NCI-H524 (cell line): ENCODE data around the gene HOXD9.

Experiments
- DNase-seq, 2 experiments: peaks; one replicate each; lab custom pipeline; 2025; lab: John Stamatoyannopoulos, UW

Gene HOXD9

GRCh38 chr2:176137906-176138305 lies 15.4 kb downstream of the HOXD9 start:
- no peak for DNase-seq

GRCh38 chr2:176138526-176138922 lies 16.0 kb downstream of the HOXD9 start:
- DNase-seq: no peak

- DNase-seq: no peak
Measured at GRCh38 chr2:176138923-176139660, 16.6 kb downstream of the HOXD9 start.

GRCh38 chr2:176139661-176140512 lies 17.4 kb downstream of the HOXD9 start:
- DNase-seq: peak in 1 of 2 experiments; percentile 56

DNA sequence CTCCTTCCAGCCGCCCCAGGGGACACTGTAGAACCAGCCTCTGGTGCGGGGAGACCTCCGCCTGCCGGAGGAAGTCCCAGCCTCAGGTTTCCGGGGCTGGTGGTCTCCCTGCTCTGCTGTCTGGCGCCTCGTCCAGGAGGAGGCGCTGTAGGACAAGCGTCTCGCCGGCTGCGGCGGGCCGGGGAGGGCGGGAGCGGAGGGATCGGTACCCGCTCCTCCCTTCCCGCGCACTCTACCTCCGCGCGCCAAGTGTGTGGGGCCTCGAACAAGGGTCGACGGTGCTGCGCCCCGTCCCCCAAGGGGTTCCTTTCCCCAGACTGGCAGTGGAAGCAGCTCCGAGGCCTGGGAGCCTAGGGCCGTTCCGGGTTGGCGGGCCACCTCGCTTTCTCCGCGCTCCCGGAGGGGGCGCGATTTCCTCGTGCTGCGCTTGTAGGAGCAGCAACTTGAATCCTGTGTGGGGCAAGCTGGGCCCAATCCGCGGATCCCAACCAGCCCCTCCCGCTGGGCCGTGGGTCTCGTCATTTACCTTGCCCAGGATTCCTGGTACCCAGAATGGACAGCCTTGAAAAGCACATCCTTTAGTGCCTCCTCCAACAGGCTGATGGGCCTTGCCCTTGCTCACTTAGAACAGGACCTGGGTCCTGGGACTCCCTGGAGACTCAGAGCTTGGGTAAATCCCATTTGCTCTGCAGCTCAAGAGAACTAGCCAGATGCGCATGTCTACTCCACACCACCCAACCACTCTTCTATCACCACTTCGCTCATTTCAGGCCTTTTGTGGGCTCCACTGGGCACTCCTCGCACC lies 18.2 kb downstream of the HOXD9 start:
- DNase-seq: peak; percentile 78 to 87

DNA sequence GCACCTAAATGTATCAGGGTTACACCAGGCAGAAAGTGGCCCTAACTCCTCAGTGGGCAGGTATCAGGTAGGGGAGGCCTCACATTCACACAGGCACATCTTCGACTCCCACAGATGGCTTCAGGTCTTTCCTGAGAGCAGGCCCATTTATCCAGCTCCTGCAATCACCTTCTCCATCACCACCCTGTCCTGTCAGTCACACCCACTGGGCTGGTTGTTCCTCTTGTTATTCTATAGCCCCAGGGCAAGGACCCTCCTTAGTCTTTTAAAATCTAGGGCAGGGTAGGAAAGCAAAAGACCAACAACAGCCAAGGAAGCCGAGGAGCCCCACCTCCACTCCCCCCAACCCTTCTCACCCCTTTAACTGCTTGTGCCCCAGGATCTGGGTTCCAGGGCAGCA lies 19.8 kb downstream of the HOXD9 start:
- no peak for DNase-seq

GRCh38 chr2:176145085-176145969 lies 22.8 kb downstream of the HOXD9 start:
- no peak for DNase-seq

GRCh38 chr2:176146101-176146500 lies 23.6 kb downstream of the HOXD9 start:
- no peak for DNase-seq

GRCh38 chr2:176146645-176147044 lies 24.1 kb downstream of the HOXD9 start:
- DNase-seq: no peak

GRCh38 chr2:176147210-176147799 lies 24.8 kb downstream of the HOXD9 start:
- no peak for DNase-seq

DNA sequence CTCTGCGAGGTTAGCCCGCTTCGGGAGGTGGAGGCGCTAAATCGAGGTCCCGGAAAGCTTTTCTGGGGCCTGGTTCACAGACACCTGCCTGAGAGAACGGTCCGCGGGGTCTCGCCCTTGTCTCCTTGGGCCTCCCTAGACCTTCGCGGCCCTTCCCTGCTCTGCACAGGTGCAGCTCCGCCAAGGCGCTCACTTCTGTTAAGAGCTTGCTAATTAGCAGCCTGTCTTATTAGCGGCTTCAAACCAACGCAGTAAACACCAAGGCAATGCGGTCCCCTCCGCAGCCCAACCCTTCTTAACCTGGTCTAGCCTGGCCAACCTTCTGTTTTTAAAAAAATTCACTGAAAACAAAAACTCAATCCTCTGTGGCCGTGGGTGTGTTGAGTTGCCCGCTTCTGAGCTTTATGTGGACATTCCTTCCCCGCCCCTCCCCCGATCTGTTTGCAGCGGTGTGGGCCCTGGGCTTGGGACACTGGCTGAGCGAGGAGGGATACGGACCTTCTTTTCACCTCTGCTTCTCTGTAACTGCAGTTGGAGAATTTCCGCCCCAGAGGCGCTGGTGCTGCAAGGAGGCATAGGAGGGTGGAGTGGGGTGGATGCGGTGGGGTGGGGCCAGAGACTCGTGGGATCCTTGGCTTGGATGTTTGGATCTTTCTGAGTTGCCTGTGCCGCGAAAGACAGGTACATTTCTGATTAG lies 25.4 kb downstream of the HOXD9 start:
- DNase-seq: no peak

- no peak for DNase-seq
Measured at GRCh38 chr2:176148751-176149421, 26.4 kb downstream of the HOXD9 start.

DNA sequence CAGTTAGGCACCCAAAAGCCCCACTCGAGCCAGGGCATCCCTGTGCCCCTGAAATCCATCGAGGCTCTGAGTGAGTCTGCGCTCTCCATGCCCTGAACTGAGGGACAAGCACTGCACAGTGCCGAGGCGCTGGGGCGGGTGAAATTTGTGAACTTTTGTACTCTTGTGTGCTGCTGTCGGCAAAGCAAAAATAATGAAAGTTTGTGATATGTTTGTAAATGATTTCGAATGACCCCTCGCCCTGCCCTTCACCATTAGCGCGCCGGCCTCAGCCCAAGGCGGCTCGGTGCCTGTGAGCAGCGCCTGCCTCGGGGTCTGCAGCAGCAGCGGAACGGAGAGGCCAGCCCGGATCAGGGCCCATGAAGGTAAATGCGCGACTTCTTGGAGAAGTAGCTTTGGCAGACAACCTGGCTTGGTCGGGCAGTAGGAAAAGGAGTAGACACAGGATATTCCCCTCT lies 27.0 kb downstream of the HOXD9 start:
- no peak for DNase-seq

- no peak for DNase-seq
Measured at GRCh38 chr2:176149939-176150583, 27.5 kb downstream of the HOXD9 start.

GRCh38 chr2:176150584-176151441 lies 28.3 kb downstream of the HOXD9 start:
- no peak for DNase-seq

GRCh38 chr2:176151442-176152287 lies 29.1 kb downstream of the HOXD9 start, which contains the start of gene HOXD4:
Gene HOXD4, plus strand, starts transcription at chr2:176151550. Its CDS starts 84 bp downstream, at chr2:176151634.
- no peak for DNase-seq
